Measurements from ENCODE around the gene TBC1D10A.

DNA sequence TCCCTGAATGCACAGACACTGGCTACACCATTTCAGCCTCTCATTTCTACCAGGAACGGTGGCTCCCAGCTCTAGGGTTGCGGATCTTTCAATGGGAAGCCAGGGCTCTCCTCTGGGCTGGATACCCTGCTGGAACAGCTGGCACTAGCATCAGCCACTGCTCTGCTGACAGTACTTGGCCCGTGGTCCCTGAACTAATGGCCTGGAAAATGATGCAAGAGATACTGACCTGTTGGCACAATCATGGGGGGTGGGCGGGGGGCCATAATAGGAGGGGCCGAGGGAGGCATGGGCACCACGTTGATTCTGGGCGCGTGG lies 10.7 kb upstream of the TBC1D10A start:
- TF ChIP-seq, protein P1, sequence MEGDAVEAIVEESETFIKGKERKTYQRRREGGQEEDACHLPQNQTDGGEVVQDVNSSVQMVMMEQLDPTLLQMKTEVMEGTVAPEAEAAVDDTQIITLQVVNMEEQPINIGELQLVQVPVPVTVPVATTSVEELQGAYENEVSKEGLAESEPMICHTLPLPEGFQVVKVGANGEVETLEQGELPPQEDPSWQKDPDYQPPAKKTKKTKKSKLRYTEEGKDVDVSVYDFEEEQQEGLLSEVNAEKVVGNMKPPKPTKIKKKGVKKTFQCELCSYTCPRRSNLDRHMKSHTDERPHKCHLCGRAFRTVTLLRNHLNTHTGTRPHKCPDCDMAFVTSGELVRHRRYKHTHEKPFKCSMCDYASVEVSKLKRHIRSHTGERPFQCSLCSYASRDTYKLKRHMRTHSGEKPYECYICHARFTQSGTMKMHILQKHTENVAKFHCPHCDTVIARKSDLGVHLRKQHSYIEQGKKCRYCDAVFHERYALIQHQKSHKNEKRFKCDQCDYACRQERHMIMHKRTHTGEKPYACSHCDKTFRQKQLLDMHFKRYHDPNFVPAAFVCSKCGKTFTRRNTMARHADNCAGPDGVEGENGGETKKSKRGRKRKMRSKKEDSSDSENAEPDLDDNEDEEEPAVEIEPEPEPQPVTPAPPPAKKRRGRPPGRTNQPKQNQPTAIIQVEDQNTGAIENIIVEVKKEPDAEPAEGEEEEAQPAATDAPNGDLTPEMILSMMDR (optimal IDR thresholded peaks at IDR 0.05 in 1 of 3, IDR thresholded peaks at IDR 0.05 in 1 of 3, conservative IDR thresholded peaks at IDR 0.05 in 1 of 3; ENCODE audit: extremely low read depth in 1 of 3, insufficient read depth in 2 of 3, low read length in 3 of 3), result no peak
- TF ChIP-seq EZH2 (IDR thresholded peaks at IDR 0.05; ENCODE audit: low read length), result no peak

All from keratinocyte (primary cell).